K562 (cell line): ENCODE data around the gene G6PD. TPM values are rescaled to one million over a fixed set of nuclear protein-coding genes. Genes with fewer than 3 reads are reported as not detected.

Experiments used
- ATAC-seq: fragments of 200-7000 bp; cut with Tn5 transposase; 3 replicates; pipeline ENCODE4 v1.9.1; 2020; ENCODE audit warnings: moderate library complexity
- BruUV-seq: library from RNA; stranded (reverse); fragments of 400-500 nt; replicated peaks from 2 replicates; lab custom pipeline; 2021; lab: Mats Ljungman, UMichigan
- CTCF ChIA-PET: fragments of 300-600 bp; formaldehyde crosslinking; extraction: SDS; loops from one replicate; lab custom pipeline; 2021; ENCODE audit warnings: low intra/inter-chr PET ratio; lab: Yijun Ruan, JAX
- POLR2A ChIA-PET: fragments of 300-600, 350-650 bp; sonication (Branson Sonifier 250); formaldehyde crosslinking; extraction: SDS; loops from one replicate; lab custom pipeline; 2021; ENCODE audit warnings: antibody characterized with exemption, inconsistent platforms; lab: Yijun Ruan, JAX
- DNase-seq, 4 experiments: peaks; one replicate each; pipeline versions ENCODE4 v3.0.0 to v3.0.0-alpha.2; 2011 to 2018; ENCODE audit warnings: low spot score in 3 of 4, mixed read lengths in 3 of 4; ENCODE audit errors: extremely low read depth in 1 of 4
- FAIRE-seq: peaks from 2 replicates; lab custom pipeline; 2011; peaks lifted over from hg19 to GRCh38; lab: Jason Lieb, UNC
- H2AFZ ChIP-seq: 2 replicates; pipeline ENCODE4 v1.6.0; 2011; ENCODE audit warnings: low read depth, low read length, control low read depth, inconsistent platforms
- H3K27ac ChIP-seq: fragments of 200-600 bp; 3 replicates; pipeline ENCODE4 v1.8.0; 2011; ENCODE audit warnings: low read depth, mild to moderate bottlenecking, control low read depth, inconsistent platforms, low read length, moderate library complexity, mixed read lengths; ENCODE audit errors: extremely low read depth
- H3K27me3 ChIP-seq, 2 experiments: fragments of 300-600 bp in 1 of 2; 2 replicates in 1 of 2; 3 replicates in 1 of 2; pipeline versions ENCODE4 v1.6.0 to v1.8.0; 2011; ENCODE audit warnings: inconsistent platforms in 2 of 2, low read length in 2 of 2, mild to moderate bottlenecking in 1 of 2, mixed read lengths in 1 of 2, moderate library complexity in 1 of 2; ENCODE audit not compliant: control insufficient read depth in 2 of 2, insufficient read depth in 2 of 2
- H3K36me3 ChIP-seq: fragments of 300-600 bp; 3 replicates; pipeline ENCODE4 v1.8.0; 2011; ENCODE audit warnings: mild to moderate bottlenecking, low read length, inconsistent platforms; ENCODE audit not compliant: control insufficient read depth, insufficient read depth
- H3K4me1 ChIP-seq, 2 experiments: fragments of 200-600 bp in 1 of 2; replicated peaks in 1 of 2; 2 replicates in 1 of 2; 3 replicates in 1 of 2; pipeline versions ENCODE4 v1.5.1 to v1.8.0; 2011; ENCODE audit warnings: inconsistent platforms in 2 of 2, low read length in 2 of 2, mild to moderate bottlenecking in 1 of 2, mixed read lengths in 1 of 2, moderate library complexity in 1 of 2; ENCODE audit not compliant: control insufficient read depth in 2 of 2, insufficient read depth in 2 of 2
- H3K4me2 ChIP-seq: 2 replicates; pipeline ENCODE4 v1.6.1; 2011; ENCODE audit warnings: low read length, control low read depth, inconsistent platforms, mixed read lengths; ENCODE audit not compliant: insufficient read depth
- H3K4me3 ChIP-seq: fragments of 200-600 bp; sonication (generic), shearing (Covaris generic); 2 replicates; pipeline ENCODE4 v1.5.1; 2016; ENCODE audit warnings: control low read depth, inconsistent platforms
- H3K79me2 ChIP-seq: fragments of 200-600 bp; 3 replicates; pipeline ENCODE4 v1.8.0; 2011; ENCODE audit warnings: low read length, inconsistent platforms; ENCODE audit not compliant: control insufficient read depth, insufficient read depth
- H3K9ac ChIP-seq, 2 experiments: 2 replicates each; pipeline versions ENCODE4 v1.6.0 to v1.6.1; 2011; ENCODE audit warnings: low read depth in 2 of 2, low read length in 2 of 2, control low read depth in 1 of 2, inconsistent platforms in 1 of 2, mild to moderate bottlenecking in 1 of 2, mixed read lengths in 1 of 2; ENCODE audit not compliant: insufficient read depth in 1 of 2
- H3K9me1 ChIP-seq: one replicate; pipeline ENCODE4 v1.6.0; 2011; ENCODE audit warnings: inconsistent platforms, mild to moderate bottlenecking, low read length, moderate library complexity; ENCODE audit not compliant: control insufficient read depth, insufficient read depth
- H3K9me3 ChIP-seq: replicated peaks from 2 replicates; pipeline ENCODE4 v1.5.1; 2011; ENCODE audit warnings: low read depth, low read length, inconsistent platforms; ENCODE audit not compliant: control insufficient read depth, insufficient read depth
- H4K20me1 ChIP-seq: replicated peaks from 2 replicates; pipeline ENCODE4 v1.6.1; 2011; ENCODE audit warnings: low read length, inconsistent platforms, mixed read lengths; ENCODE audit not compliant: control insufficient read depth, insufficient read depth
- ATF7 ChIP-seq: fragments of 450-650 bp; IDR thresholded peaks from 2 replicates; pipeline ENCODE4 v1.7.1; 2014; ENCODE audit warnings: mild to moderate bottlenecking, moderate library complexity
- CREB3 ChIP-seq: fragments of 450-650 bp; conservative IDR thresholded peaks from 2 replicates; pipeline ENCODE4 v1.6.1; 2016; ENCODE audit warnings: missing genetic modification characterization, low read depth, mild to moderate bottlenecking, missing compliant biosample characterization, moderate library complexity
- CREB3L1 ChIP-seq: fragments of 450-650 bp; IDR thresholded peaks from 2 replicates; pipeline ENCODE4 v1.6.1; 2014; ENCODE audit warnings: low read depth, mild to moderate bottlenecking, moderate library complexity, borderline replicate concordance
- ESRRB ChIP-seq: fragments of 250-450 bp; sonication (Bioruptor Pico); IDR thresholded peaks from 2 replicates; pipeline ENCODE4 v1.5.0; 2020; ENCODE audit warnings: mild to moderate bottlenecking, moderate library complexity, borderline replicate concordance
- FOXK2 ChIP-seq, 2 experiments: fragments of 450-650 bp; IDR thresholded peaks in 1 of 2; conservative IDR thresholded peaks in 1 of 2; 2 replicates each; pipeline ENCODE4 v1.6.1; 2016; ENCODE audit warnings: low read depth in 2 of 2, mild to moderate bottlenecking in 1 of 2
- KHSRP ChIP-seq: fragments of 450-650 bp; IDR thresholded peaks from 2 replicates; pipeline ENCODE4 v1.6.1; 2017
- POLR2B ChIP-seq: fragments of 450-650 bp; IDR thresholded peaks from 2 replicates; pipeline ENCODE4 v1.6.1; 2018; ENCODE audit warnings: low read depth; ENCODE audit not compliant: partially characterized antibody
- ZBTB33 ChIP-seq: sonication (generic); formaldehyde crosslinking; IDR thresholded peaks from 2 replicates; pipeline ENCODE4 v1.8.1; 2023; ENCODE audit warnings: mild to moderate bottlenecking, missing genetic modification reagents
- ZNF165 ChIP-seq: fragments of 250-450 bp; sonication (Bioruptor Pico); IDR thresholded peaks from 2 replicates; pipeline ENCODE4 v1.4.0; 2020; ENCODE audit warnings: borderline replicate concordance
- WGBS: fragments of 100-300 bp; shearing (Covaris generic); methylation state at CpG from one replicate; pipeline ENCODE4 v1.1.6; 2016; ENCODE audit warnings: low coverage, mixed read lengths; ENCODE audit not compliant: insufficient coverage; ENCODE audit errors: missing lambda C conversion rate; 5-methylcytosine and 5-hydroxymethylcytosine counted together
- in situ Hi-C: fragments of 300-500 bp; cut with MboI; formaldehyde crosslinking; loops from 4 replicates; pipeline ENCODE4 v1.15.0; 2018; ENCODE audit warnings: inconsistent platforms, mixed read lengths
- intact Hi-C: fragments of 100-400 bp; cut with micrococcal nuclease; formaldehyde crosslinking; loops from 2 replicates; pipeline ENCODE4 v1.14.2; 2022
- polyA plus RNA-seq, 8 experiments: library from polyadenylated mRNA; depleted of rRNA in 4 of 8; stranded (reverse) in 5 of 8; unstranded in 3 of 8; fragments of >200 nt; fragmentation: Nextera tagmentation in 2 of 8; fragmentation: Illumina TruSeq in 1 of 8; extraction: Ambion mirVana in 2 of 8; extraction: Trizol in 1 of 8; gene quantifications; 2 replicates each; pipeline versions ENCODE4 v1.2.1 to v1.2.3, GENCODE V29; 2011 to 2014; ENCODE audit warnings: inconsistent platforms in 1 of 8, missing spikeins in 1 of 8
- total RNA-seq, 7 experiments: library from RNA; depleted of rRNA in 6 of 7; stranded (reverse); fragments of >200 nt in 6 of 7; fragmentation: Illumina TruSeq in 2 of 7; extraction: Trizol in 2 of 7; gene quantifications; 2 replicates each; pipeline versions ENCODE4 v1.2.1 to v1.2.3, GENCODE V29; 2011 to 2021; ENCODE audit warnings: low replicate concordance in 1 of 7

The G6PD gene
- total and polyA plus RNA-seq, 9 of the 15 experiments (the other 6 are each of a cell fraction or from before 2014, with no cell fraction given): 2.9 to 222 (median 66.4) TPM

- intact Hi-C loops (no loop called here), in situ Hi-C loops (loop anchor here (25.0 kb wide), 1 partner anchor 142 kb away; no protein-coding TSS in a partner anchor)
- 0% methylated on average over 2 of the region's 2 CpGs for WGBS
- no peak for DNase-seq
- Histone ChIP-seq H3K36me3 (no peaks in the 10 kb centered on the region), H3K9me3 (no peaks in the 10 kb centered on the region; the same call in 1 of the 2 replicates), H3K4me1 (peaks cover 0 to 9% of the 10 kb centered on the region in 2 experiments; a peak in 2 of 5 replicates), H3K4me2 (no peak overlapping the region), H3K9me1 (no peaks in the 10 kb centered on the region), H3K79me2 (no peaks in the 10 kb centered on the region), H4K20me1 (no peaks in the 10 kb centered on the region)
- FAIRE-seq: no peak
- POLR2A ChIA-PET: no interaction called here
- TF ChIP-seq ATF7: no peak
- TF ChIP-seq, all 486 proteins: peak for 0
- BruUV-seq: no TSS peak
- CTCF ChIA-PET: no interaction called here
- H3K9ac ChIP-seq: no peak overlapping the region
- peaks cover 0 to 28% of the 10 kb centered on the region in 2 experiments; a peak in 2 of 5 replicates for H3K27me3 ChIP-seq
- H3K4me3 ChIP-seq: no peak overlapping the region
- H3K27ac ChIP-seq: no peak overlapping the region
- no peak overlapping the region for H2AFZ ChIP-seq
- ATAC-seq: no peak
Observed at GRCh38 chrX:154595559-154596249, 49.1 kb upstream of the G6PD start.

GRCh38 chrX:154594491-154594890 is 47.8 kb upstream of the G6PD start:
- no peak overlapping the region for H3K9ac ChIP-seq
- CTCF ChIA-PET: no interaction called here
- ATAC-seq (no peak), DNase-seq (no peak), FAIRE-seq (no peak)
- no peaks in the 10 kb centered on the region for H3K79me2 ChIP-seq
- H3K4me1 ChIP-seq: peaks cover 0 to 2% of the 10 kb centered on the region in 2 experiments; a peak in 1 of 5 replicates
- H3K36me3 ChIP-seq: no peaks in the 10 kb centered on the region
- POLR2A ChIA-PET: no interaction called here
- H3K4me3 ChIP-seq: no peak overlapping the region
- 4% methylated on average over 4 of the region's 4 CpGs for WGBS
- H3K9me3 ChIP-seq: no peaks in the 10 kb centered on the region; the same call in 1 of the 2 replicates
- no peak overlapping the region for H3K27ac ChIP-seq
- no TSS peak for BruUV-seq
- in situ Hi-C loops (loop anchor here (25.0 kb wide), 1 partner anchor 143 kb away; no protein-coding TSS in a partner anchor), intact Hi-C loops (no loop called here)
- H4K20me1 ChIP-seq: no peaks in the 10 kb centered on the region
- no peaks in the 10 kb centered on the region for H3K9me1 ChIP-seq
- no peak overlapping the region for H2AFZ ChIP-seq
- peaks cover 0 to 17% of the 10 kb centered on the region in 2 experiments; a peak in 2 of 5 replicates for H3K27me3 ChIP-seq
- H3K4me2 ChIP-seq: no peak overlapping the region
- TF ChIP-seq POLR2B (no peak), CREB3 (tag) (no peak), ESRRB (no peak), ZBTB33 (CRISPR knock-in tag) (no peak), ZNF165 (CRISPR knock-in tag) (no peak), FOXK2 (conservative IDR thresholded peaks at IDR 0.05 in 1 of 2, IDR thresholded peaks at IDR 0.05 in 1 of 2; ENCODE audit: low read depth in 2 of 2) (no peak), CREB3L1 (no peak), KHSRP (no peak)
